ENCODE data around the gene CTNNA3. TPM values are rescaled to one million over a fixed set of nuclear protein-coding genes. Genes with fewer than 3 reads are reported as not detected.

Gene CTNNA3
- total RNA-seq, 1 experiment from 2014 or later = 0.32 TPM

GRCh38 chr10:66238343-66238742, 1457.7 kb downstream of the CTNNA3 start:
- DNase-seq (ENCODE audit: low read depth, low spot score) (no peak), ATAC-seq (no peak)
- Histone ChIP-seq H3K9ac (ENCODE audit: low read length) (no peak overlapping the region), H2AFZ (ENCODE audit: low read depth, low read length, poor library complexity, severe bottlenecking) (no peak overlapping the region), H3K79me2 (ENCODE audit: insufficient read depth, low read length) (no peaks in the 10 kb centered on the region), H3K4me3 (replicated peaks in 1 of 2; ENCODE audit: low read depth in 1 of 2, low read length in 2 of 2) (no peak overlapping the region), H3K9me2 (ENCODE audit: insufficient read depth) (0 out of 2 replicates have a peak, but pooled peaks cover 3% of the 10 kb centered on the region), H3K9me3 (ENCODE audit: control insufficient read depth in 1 of 2, insufficient read depth in 1 of 2, low read depth in 1 of 2, low read length in 2 of 2) (no peaks in the 10 kb centered on the region), H3K27ac (ENCODE audit: low read depth, low read length) (no peak overlapping the region), H3K4me2 (ENCODE audit: low read length) (no peak overlapping the region), H3K4me1 (ENCODE audit: control insufficient read depth in 1 of 2, insufficient read depth in 2 of 2, low read length in 2 of 2) (no peaks in the 10 kb centered on the region), H3K27me3 (ENCODE audit: insufficient read depth, low read length) (no peaks in the 10 kb centered on the region), H3K36me3 (ENCODE audit: control insufficient read depth in 1 of 2, insufficient read depth in 2 of 2, low read length in 2 of 2) (no peaks in the 10 kb centered on the region), H4K20me1 (ENCODE audit: insufficient read depth) (no peaks in the 10 kb centered on the region)
- CTCF ChIA-PET = no interaction called here
- BruUV-seq (replicated peaks) = no TSS peak
- POLR2A ChIA-PET = no interaction called here
- TF ChIP-seq CTCF (IDR thresholded peaks at IDR 0.05 in 2 of 3, conservative IDR thresholded peaks at IDR 0.05 in 1 of 3; ENCODE audit: borderline replicate concordance in 1 of 3, insufficient read depth in 1 of 3, low read depth in 2 of 3, low read length in 2 of 3) (no peak), ELF1 (IDR thresholded peaks at IDR 0.05; ENCODE audit: borderline replicate concordance, low read depth) (no peak), POLR2A (IDR thresholded peaks at IDR 0.05; ENCODE audit: borderline replicate concordance, extremely low read depth, insufficient read depth, insufficient read length) (no peak), CEBPB (IDR thresholded peaks at IDR 0.05; ENCODE audit: low read depth) (no peak), ZFX (IDR thresholded peaks at IDR 0.05) (no peak)
- RAD21 ChIA-PET (ENCODE audit: low non-redundant PET in 1 of 2, low total read pairs in 2 of 2, uncharacterized antibody in 2 of 2, unreplicated experiment in 2 of 2) = no interaction called here
- intact Hi-C loops (cut with micrococcal nuclease) = no loop called here

DNA sequence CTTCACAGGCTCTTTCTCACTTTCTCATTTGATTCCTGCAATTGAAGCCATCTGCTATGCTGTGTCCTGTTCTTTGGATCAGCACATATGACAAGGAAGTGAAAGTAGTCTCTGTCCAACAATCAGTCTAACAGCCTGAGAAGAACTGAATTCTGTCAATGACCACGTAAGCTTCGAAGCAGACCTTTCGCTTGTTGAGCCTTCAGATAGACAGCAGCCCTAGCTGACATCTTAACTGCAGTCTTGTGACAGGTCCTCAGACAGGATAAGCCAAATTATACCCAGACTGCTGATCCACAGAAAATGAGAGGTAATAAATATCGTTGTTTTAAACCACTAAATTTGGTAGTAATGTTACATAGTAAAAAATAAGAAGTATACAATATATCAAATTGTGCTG, 1461.1 kb downstream of the CTNNA3 start:
- no TSS peak for BruUV-seq (replicated peaks)
- DNase-seq (ENCODE audit: low read depth, low spot score) (no peak), ATAC-seq (no peak)
- Histone ChIP-seq H3K4me1 (ENCODE audit: control insufficient read depth in 1 of 2, insufficient read depth in 2 of 2, low read length in 2 of 2) (no peaks in the 10 kb centered on the region), H3K9ac (ENCODE audit: low read length) (no peak overlapping the region), H4K20me1 (ENCODE audit: insufficient read depth) (no peaks in the 10 kb centered on the region), H3K27me3 (ENCODE audit: insufficient read depth, low read length) (no peaks in the 10 kb centered on the region), H3K4me3 (replicated peaks in 1 of 2; ENCODE audit: low read depth in 1 of 2, low read length in 2 of 2) (no peak overlapping the region), H3K79me2 (ENCODE audit: insufficient read depth, low read length) (no peaks in the 10 kb centered on the region), H3K27ac (ENCODE audit: low read depth, low read length) (no peak overlapping the region), H3K36me3 (ENCODE audit: control insufficient read depth in 1 of 2, insufficient read depth in 2 of 2, low read length in 2 of 2) (no peaks in the 10 kb centered on the region), H3K9me3 (ENCODE audit: control insufficient read depth in 1 of 2, insufficient read depth in 1 of 2, low read depth in 1 of 2, low read length in 2 of 2) (no peaks in the 10 kb centered on the region), H3K4me2 (ENCODE audit: low read length) (no peak overlapping the region), H3K9me2 (ENCODE audit: insufficient read depth) (0 out of 2 replicates have a peak, but pooled peaks cover 3% of the 10 kb centered on the region), H2AFZ (ENCODE audit: low read depth, low read length, poor library complexity, severe bottlenecking) (peak overlapping the region; percentile 49)
- RAD21 ChIA-PET (ENCODE audit: low non-redundant PET in 1 of 2, low total read pairs in 2 of 2, uncharacterized antibody in 2 of 2, unreplicated experiment in 2 of 2) = no interaction called here
- POLR2A ChIA-PET = no interaction called here
- TF ChIP-seq ELF1 (IDR thresholded peaks at IDR 0.05; ENCODE audit: borderline replicate concordance, low read depth) (no peak), ZNF274 (IDR thresholded peaks at IDR 0.05; ENCODE audit: low read depth, low read length) (no peak), CTCF (IDR thresholded peaks at IDR 0.05 in 2 of 3, conservative IDR thresholded peaks at IDR 0.05 in 1 of 3; ENCODE audit: borderline replicate concordance in 1 of 3, insufficient read depth in 1 of 3, low read depth in 2 of 3, low read length in 2 of 3) (no peak), RAD21 (IDR thresholded peaks at IDR 0.05; ENCODE audit: low read depth) (no peak), SP1 (IDR thresholded peaks at IDR 0.05; ENCODE audit: low read depth) (no peak), EZH2phosphoT487 (IDR thresholded peaks at IDR 0.05; ENCODE audit: borderline replicate concordance) (no peak)
- intact Hi-C loops (cut with micrococcal nuclease) = no loop called here
- CTCF ChIA-PET = no interaction called here
